Thoracic aorta (tissue), 2 donors: ENCODE results near the gene JMJD7. TPM values are rescaled to one million over a fixed set of nuclear protein-coding genes. Genes with fewer than 3 reads are reported as not detected.

Experiments used
- ATAC-seq: fragments of 150-250 bp; one replicate; pipeline ENCODE4 v1.8.0; 2017; ENCODE audit warnings: low read depth; ENCODE audit not compliant: insufficient number of reproducible peaks, low FRiP score
- DNase-seq: peaks from one replicate; pipeline ENCODE4 v3.0.0-alpha.2; 2020; ENCODE audit warnings: low spot score
- H3K27ac ChIP-seq, 2 donors: fragments of 200-600 bp; sonication (generic); 1 replicate in 1 of 2; 2 replicates in 1 of 2; pipeline ENCODE4 v1.5.1; 2016; ENCODE audit warnings: mild to moderate bottlenecking in 2 of 2, moderate library complexity in 2 of 2
- H3K27me3 ChIP-seq: fragments of 200-600 bp; sonication (generic); replicated peaks from 2 replicates; pipeline ENCODE4 v1.6.0; 2016; ENCODE audit warnings: mild to moderate bottlenecking; ENCODE audit not compliant: insufficient read depth
- H3K36me3 ChIP-seq: fragments of 200-600 bp; sonication (generic); one replicate; pipeline ENCODE4 v1.5.1; 2016
- H3K4me1 ChIP-seq, 2 donors: fragments of 200-600 bp; sonication (generic); 1 replicate in 1 of 2; 2 replicates in 1 of 2; pipeline versions ENCODE4 v1.5.1 to v1.6.0; 2016; ENCODE audit warnings: low read depth in 2 of 2, mild to moderate bottlenecking in 1 of 2; ENCODE audit not compliant: control insufficient read depth in 1 of 2
- H3K4me3 ChIP-seq: fragments of 200-600 bp; sonication (generic); 2 replicates; pipeline ENCODE4 v1.5.1; 2016; ENCODE audit warnings: mild to moderate bottlenecking
- H3K9me3 ChIP-seq: fragments of 200-600 bp; sonication (generic); 2 replicates; pipeline ENCODE4 v1.5.1; 2016
- total RNA-seq, 2 donors: library from RNA; depleted of rRNA; stranded (reverse); fragments of >200 nt; gene quantifications; one replicate each; pipeline versions ENCODE4 v1.1.0 to v1.2.3, GENCODE V29; 2016
- TF ChIP-seq, protein P1 (sequence below): fragments of 200-600 bp; sonication (generic); IDR thresholded peaks from one replicate; pipeline ENCODE4 v1.5.1; 2019; ENCODE audit warnings: antibody characterized with exemption

The JMJD7 gene
- total RNA-seq, 2 donors from 2014 or later, result 1.1 to 11.3 TPM

DNA sequence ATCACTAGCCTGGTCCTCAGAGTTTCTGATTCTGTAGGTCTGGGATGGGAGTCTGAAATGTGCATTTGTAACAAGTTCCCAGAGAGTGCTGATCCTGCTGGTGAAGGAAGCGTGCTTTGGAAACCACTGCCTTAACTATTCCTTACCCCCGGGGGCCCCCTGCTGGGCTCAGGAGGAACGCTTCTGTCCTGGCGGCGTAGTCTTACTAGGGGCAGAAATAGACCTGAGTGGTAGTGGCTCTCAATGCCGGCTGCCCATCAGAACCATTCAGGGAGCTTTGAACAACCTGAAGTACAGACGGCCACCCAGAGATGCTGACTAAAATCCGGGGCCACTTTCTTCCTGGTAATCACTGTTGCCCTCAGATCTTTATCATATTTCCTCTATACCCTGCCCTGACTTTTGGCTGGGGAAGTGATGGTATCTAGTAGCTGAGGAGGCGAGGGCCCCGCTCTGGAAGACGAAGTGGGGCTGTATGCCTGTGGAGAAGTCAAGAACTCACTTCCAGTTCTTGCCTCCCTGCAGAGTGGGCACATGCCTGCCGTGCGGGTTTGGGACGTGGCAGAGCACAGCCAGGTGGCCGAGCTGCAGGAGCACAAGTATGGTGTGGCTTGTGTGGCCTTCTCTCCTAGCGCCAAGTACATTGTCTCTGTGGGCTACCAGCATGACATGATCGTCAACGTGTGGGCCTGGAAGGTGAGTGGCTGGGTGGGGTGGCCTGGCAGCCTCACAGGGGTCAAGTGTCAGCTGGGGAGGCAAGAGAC, 16.3 kb upstream of the JMJD7 start:
- no peaks in the 10 kb centered on the region for H3K27me3 ChIP-seq
- peak; percentile 45 for DNase-seq
- peaks cover 29% of the 10 kb centered on the region for H3K36me3 ChIP-seq
- no peak overlapping the region for H3K27ac ChIP-seq
- TF ChIP-seq, protein P1, sequence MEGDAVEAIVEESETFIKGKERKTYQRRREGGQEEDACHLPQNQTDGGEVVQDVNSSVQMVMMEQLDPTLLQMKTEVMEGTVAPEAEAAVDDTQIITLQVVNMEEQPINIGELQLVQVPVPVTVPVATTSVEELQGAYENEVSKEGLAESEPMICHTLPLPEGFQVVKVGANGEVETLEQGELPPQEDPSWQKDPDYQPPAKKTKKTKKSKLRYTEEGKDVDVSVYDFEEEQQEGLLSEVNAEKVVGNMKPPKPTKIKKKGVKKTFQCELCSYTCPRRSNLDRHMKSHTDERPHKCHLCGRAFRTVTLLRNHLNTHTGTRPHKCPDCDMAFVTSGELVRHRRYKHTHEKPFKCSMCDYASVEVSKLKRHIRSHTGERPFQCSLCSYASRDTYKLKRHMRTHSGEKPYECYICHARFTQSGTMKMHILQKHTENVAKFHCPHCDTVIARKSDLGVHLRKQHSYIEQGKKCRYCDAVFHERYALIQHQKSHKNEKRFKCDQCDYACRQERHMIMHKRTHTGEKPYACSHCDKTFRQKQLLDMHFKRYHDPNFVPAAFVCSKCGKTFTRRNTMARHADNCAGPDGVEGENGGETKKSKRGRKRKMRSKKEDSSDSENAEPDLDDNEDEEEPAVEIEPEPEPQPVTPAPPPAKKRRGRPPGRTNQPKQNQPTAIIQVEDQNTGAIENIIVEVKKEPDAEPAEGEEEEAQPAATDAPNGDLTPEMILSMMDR, result peak; percentile 89
- peak; percentile 78 for ATAC-seq
- H3K4me1 ChIP-seq, result no peaks in the 10 kb centered on the region
- no peaks in the 10 kb centered on the region for H3K9me3 ChIP-seq
- no peak overlapping the region for H3K4me3 ChIP-seq

DNA sequence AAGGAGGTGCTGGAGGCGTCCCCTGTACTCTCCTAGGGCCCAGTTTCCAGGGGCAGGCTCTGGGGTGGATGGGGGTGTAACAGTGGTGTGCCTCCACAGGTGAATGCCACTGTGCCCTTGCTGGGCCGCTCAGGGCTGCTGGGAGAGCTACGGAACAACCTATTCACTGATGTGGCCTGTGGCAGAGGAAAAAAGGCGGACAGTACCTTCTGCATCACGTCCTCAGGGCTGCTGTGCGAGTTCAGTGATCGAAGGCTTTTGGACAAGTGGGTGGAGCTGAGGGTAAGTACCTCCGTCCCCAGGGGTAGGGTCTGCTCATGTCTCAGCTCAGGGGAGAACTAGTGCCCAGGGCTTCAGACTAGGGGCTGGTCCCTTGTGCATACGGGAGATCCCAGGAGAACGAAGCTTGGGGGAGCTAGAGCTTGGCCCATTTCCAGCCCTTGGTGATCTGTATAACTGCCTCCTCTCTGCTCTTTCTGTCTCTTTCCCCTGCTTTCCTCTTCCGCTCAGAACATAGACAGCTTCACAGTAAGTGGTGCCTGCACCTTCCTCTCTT, 15.0 kb upstream of the JMJD7 start:
- H3K4me1 ChIP-seq, result no peaks in the 10 kb centered on the region
- DNase-seq, result no peak

DNA sequence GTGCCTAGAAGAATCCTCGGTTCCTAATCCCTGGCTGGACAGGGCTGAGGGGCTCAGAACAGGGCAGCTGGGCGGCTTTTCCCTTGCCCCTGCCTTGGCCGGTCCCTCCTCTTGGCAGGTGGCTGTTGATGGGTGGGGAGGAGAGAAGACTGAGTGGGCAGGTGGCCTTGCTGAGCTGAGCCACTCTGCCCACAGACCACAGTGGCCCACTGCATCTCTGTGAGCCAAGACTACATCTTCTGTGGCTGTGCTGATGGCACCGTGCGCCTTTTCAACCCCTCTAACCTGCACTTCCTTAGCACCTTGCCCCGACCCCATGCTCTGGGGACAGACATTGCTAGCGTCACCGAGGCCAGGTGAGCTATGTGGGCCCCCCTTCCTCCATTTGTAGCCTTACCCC, 14.5 kb upstream of the JMJD7 start:
- Histone ChIP-seq H3K4me3 (no peak overlapping the region), H3K9me3 (no peaks in the 10 kb centered on the region), H3K36me3 (peaks cover 46% of the 10 kb centered on the region), H3K4me1 (no peaks in the 10 kb centered on the region), H3K27ac (no peak overlapping the region), H3K27me3 (no peaks in the 10 kb centered on the region)
- ATAC-seq (no peak), DNase-seq (no peak)
- TF ChIP-seq, protein P1, result no peak

More for the DNA sequence above, 15.0 kb upstream of the JMJD7 start:
- TF ChIP-seq, protein P1, result no peak
- Histone ChIP-seq H3K9me3 (no peaks in the 10 kb centered on the region), H3K27me3 (no peaks in the 10 kb centered on the region), H3K4me3 (no peak overlapping the region), H3K27ac (no peak overlapping the region), H3K36me3 (peaks cover 41% of the 10 kb centered on the region)
- ATAC-seq, result no peak

DNA sequence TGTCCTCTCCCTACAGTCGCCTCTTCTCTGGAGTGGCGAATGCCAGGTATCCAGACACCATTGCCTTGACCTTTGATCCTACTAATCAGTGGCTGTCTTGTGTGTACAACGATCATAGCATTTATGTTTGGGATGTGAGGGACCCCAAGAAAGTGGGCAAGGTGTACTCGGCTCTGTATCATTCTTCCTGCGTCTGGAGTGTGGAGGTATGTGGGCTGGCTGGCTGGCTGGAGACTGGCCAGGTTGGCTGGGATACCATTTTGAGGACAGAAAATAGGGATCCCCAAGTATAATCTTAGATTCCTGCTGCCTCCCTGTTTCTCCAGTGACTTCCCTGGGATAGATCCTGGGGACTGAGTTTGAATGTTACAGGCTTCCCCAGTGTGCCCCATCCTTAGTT, 13.4 kb upstream of the JMJD7 start:
- H3K9me3 ChIP-seq, result no peaks in the 10 kb centered on the region
- peaks cover 55% of the 10 kb centered on the region for H3K36me3 ChIP-seq
- no peak for ATAC-seq
- no peaks in the 10 kb centered on the region for H3K27me3 ChIP-seq
- no peak overlapping the region for H3K27ac ChIP-seq
- no peak for DNase-seq
- no peaks in the 10 kb centered on the region for H3K4me1 ChIP-seq
- TF ChIP-seq, protein P1, result no peak
- H3K4me3 ChIP-seq, result no peak overlapping the region

DNA sequence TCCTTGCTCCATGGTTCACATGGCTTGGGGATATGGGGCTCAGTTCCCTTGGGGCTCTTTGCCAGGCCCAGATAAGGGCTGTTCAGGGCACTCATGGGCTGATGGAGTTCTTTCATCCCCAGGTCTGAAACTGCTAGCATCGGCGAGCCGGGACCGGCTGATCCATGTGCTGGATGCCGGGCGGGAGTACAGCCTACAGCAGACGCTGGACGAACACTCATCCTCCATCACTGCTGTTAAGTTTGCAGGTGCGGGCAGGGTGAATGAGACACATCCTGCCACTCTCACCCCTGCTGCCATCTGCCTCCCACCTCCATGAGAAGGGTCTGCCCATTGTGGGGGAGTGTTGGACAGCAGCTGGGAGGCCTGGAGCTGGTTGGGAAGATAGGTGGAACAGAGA, 11.1 kb upstream of the JMJD7 start:
- no peak for ATAC-seq
- H3K27ac ChIP-seq, result no peak overlapping the region
- H3K27me3 ChIP-seq, result no peaks in the 10 kb centered on the region
- H3K4me1 ChIP-seq, result no peaks in the 10 kb centered on the region
- TF ChIP-seq, protein P1, result no peak
- no peak for DNase-seq
- peaks cover 69% of the 10 kb centered on the region for H3K36me3 ChIP-seq
- no peaks in the 10 kb centered on the region for H3K9me3 ChIP-seq
- no peak overlapping the region for H3K4me3 ChIP-seq
